ENCODE data around the gene POLR1H. TPM values are rescaled to one million over a fixed set of nuclear protein-coding genes. Genes with fewer than 3 reads are reported as not detected.
"Not testable (repeated sequence)": the region's sequence is repeated elsewhere in the genome, so short reads cannot be mapped to it uniquely, and the experiment has no call there.

POLR1H gene, protein sequence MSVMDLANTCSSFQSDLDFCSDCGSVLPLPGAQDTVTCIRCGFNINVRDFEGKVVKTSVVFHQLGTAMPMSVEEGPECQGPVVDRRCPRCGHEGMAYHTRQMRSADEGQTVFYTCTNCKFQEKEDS
- 37.2 TPM for polyA plus RNA-seq (2013, experiment 1 of 2)
- polyA plus RNA-seq (2013, experiment 2 of 2): 29.6 TPM

DNA sequence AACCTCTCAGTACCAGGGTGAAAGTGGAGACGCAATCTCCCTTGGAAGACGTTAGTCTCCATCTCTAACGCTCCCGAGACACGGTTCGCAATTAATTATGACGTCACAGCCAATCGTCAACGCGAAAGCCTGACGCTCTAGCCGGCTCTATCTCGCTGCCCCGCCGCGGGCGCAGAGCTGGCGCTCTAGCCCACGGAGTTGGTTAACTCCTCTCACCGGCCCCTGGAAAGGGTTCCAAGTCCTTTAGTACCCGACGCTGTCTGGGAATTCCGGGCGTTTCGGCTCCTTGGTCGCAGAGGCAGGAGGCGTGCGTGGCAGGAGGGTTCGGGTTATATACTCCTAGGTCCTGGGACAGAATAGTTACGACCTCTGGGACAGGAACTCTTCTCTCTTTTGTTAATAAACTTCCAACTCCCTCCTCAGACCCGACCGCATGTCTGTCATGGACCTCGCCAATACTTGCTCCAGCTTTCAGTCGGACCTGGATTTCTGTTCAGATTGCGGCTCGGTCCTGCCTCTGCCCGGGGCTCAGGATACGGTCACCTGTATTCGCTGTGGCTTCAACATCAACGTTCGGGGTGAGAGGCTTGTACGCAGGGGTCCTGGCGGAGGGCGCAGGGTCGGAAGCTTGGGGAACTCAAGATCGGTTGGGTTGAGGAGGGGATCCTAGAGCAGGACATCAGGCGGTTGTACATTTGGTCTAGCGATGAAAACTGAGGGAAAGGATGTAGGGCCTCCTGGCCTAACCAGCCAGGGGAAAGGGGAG, at the start of gene POLR1H:
Gene POLR1H (plus strand): TSS at position 174 of the 766 bp plus-strand sequence. CDS start 260 bp downstream, at position 434.
- Histone ChIP-seq H3K27ac (ENCODE audit: low read depth, low read length, severe bottlenecking) (peak within 1 kb of the TSS; percentile 81), H3K4me3 (ENCODE audit: extremely low read depth, insufficient read depth, low read length, poor library complexity, severe bottlenecking) (peak within 1 kb of the TSS; percentile 96), H3K36me3 (ENCODE audit: control insufficient read depth, insufficient read depth, low read length) (peaks cover 12% of the 10 kb centered on the region), H3K9me3 (ENCODE audit: control insufficient read depth, low read length) (no peaks in the 10 kb centered on the region), H3K4me1 (ENCODE audit: control insufficient read depth, insufficient read depth, low read length, poor library complexity, severe bottlenecking) (peaks cover 15% of the 10 kb centered on the region)
- WGBS, 2 experiments (ENCODE audit: insufficient coverage in 2 of 2): 0 to 2% methylated on average over 40 to 43 of the region's 48 CpGs

DNA sequence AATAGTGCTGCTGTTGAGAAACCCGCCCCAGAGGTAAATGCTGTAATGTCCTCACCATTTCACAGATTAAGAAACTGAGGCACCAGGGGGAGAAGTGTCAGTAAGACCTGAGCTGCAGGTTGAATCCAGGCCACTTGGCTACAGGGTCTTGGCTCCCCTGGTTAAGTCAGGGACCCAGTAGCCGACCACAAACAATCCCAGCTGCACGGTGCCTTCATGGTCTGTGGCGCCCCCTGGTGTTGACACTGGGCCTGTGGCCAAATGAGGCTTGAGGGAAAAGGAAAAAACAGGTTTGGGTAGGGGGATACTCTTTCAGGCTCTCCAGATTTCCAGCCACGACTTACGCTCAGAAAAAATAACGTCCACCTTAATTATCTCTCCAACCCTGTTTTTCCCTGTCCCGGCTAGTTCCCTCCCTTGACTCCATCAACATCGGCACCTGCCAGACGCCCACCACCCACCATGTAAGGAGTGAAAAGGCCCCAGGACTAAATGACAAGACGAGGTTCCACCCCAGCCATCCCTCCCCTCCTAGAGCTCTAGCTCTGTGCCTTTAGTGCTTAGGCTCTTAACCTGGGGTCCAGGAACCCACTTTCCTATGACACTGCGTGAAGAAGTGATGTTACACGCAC, 47.7 kb upstream of the POLR1H start:
- Histone ChIP-seq H3K4me1 (ENCODE audit: control insufficient read depth, insufficient read depth, low read length, poor library complexity, severe bottlenecking) (no peaks in the 10 kb centered on the region), H3K9me3 (ENCODE audit: control insufficient read depth, low read length) (no peaks in the 10 kb centered on the region), H3K36me3 (ENCODE audit: control insufficient read depth, insufficient read depth, low read length) (no peaks in the 10 kb centered on the region), H3K27ac (ENCODE audit: low read depth, low read length, severe bottlenecking) (no peak overlapping the region), H3K4me3 (ENCODE audit: extremely low read depth, insufficient read depth, low read length, poor library complexity, severe bottlenecking) (no peak overlapping the region)
- WGBS, 2 experiments (ENCODE audit: insufficient coverage in 2 of 2): 57 to 67% methylated on average over 4 to 8 of the region's 13 CpGs

DNA sequence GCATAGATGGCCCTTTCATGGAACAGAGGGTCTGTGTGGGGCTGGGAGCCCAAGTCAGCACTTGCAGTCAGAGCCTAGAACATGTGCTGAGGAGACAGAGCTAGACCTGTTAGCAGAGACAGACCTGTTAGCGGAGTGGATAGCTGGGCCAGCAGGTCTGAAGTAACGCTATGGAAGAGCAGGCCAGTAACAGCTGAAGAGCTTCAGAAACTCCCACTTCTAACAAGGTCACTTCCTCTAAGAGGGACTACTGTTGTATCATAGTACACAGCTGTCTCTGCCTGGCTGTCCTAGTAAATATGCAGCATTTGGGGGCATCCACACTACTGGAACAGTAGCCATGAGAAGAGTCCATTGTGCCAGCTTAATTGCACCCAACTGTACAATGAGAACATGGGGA, 41.2 kb upstream of the POLR1H start:
- 80 to 95% methylated on average over 2 of the region's 2 CpGs for WGBS, 2 experiments (ENCODE audit: insufficient coverage in 2 of 2)
- no peak overlapping the region for H3K4me3 ChIP-seq (ENCODE audit: extremely low read depth, insufficient read depth, low read length, poor library complexity, severe bottlenecking)

DNA sequence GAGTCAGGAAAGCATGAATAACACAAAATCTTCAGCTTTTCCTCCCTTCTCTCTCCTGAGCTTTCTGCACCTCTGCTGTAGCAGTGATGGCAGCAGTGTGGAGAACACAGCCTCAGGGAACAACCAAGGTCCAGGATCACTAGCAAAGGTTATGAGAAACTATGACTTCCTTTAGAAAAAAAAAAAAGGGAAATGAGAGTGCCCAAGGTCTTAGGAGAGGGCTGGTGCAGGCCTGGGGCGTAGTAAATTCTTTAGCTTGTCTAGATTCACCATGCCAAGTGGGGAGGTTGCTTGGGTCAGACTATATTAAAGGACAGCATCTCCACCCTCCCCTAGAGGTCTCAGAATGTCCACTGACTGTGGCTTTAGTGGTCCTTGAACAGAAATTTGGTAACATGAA, 40.4 kb upstream of the POLR1H start:
- WGBS, 2 experiments (ENCODE audit: insufficient coverage in 2 of 2): 83% methylated on average over 1 of the region's 1 CpG; no CpG with 5 or more reads in 1 of the 2 experiments
- H3K4me3 ChIP-seq (ENCODE audit: extremely low read depth, insufficient read depth, low read length, poor library complexity, severe bottlenecking): no peak overlapping the region
- no peaks in the 10 kb centered on the region for H3K9me3 ChIP-seq (ENCODE audit: control insufficient read depth, low read length)
- no peaks in the 10 kb centered on the region for H3K4me1 ChIP-seq (ENCODE audit: control insufficient read depth, insufficient read depth, low read length, poor library complexity, severe bottlenecking)
- no peak overlapping the region for H3K27ac ChIP-seq (ENCODE audit: low read depth, low read length, severe bottlenecking)
- H3K36me3 ChIP-seq (ENCODE audit: control insufficient read depth, insufficient read depth, low read length): no peaks in the 10 kb centered on the region

More for the DNA sequence above, 41.2 kb upstream of the POLR1H start:
- H3K27ac ChIP-seq (ENCODE audit: low read depth, low read length, severe bottlenecking): no peak overlapping the region
- no peaks in the 10 kb centered on the region for H3K4me1 ChIP-seq (ENCODE audit: control insufficient read depth, insufficient read depth, low read length, poor library complexity, severe bottlenecking)
- no peaks in the 10 kb centered on the region for H3K36me3 ChIP-seq (ENCODE audit: control insufficient read depth, insufficient read depth, low read length)
- no peaks in the 10 kb centered on the region for H3K9me3 ChIP-seq (ENCODE audit: control insufficient read depth, low read length)

DNA sequence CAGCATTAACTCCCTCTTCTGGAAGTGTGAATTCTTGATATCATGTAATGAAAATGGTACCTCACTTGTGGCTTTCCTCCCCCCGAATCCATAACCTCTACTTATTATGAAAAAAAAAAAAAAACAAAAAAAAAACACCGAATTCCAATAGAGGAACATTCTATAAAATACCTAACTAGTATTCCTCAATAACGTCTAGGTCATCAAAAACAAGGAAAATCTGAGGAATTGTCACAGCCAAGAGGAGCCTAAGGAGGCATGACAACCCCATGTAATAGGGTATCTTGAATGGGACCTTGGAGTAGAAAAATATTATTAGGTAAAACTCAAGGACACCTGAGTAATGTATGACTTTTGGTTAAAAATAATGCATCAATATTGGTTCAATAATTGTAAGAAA, 38.9 kb upstream of the POLR1H start:
- Histone ChIP-seq H3K9me3 (ENCODE audit: control insufficient read depth, low read length) (no peaks in the 10 kb centered on the region), H3K36me3 (ENCODE audit: control insufficient read depth, insufficient read depth, low read length) (no peaks in the 10 kb centered on the region), H3K27ac (ENCODE audit: low read depth, low read length, severe bottlenecking) (no peak overlapping the region), H3K4me1 (ENCODE audit: control insufficient read depth, insufficient read depth, low read length, poor library complexity, severe bottlenecking) (no peaks in the 10 kb centered on the region), H3K4me3 (ENCODE audit: extremely low read depth, insufficient read depth, low read length, poor library complexity, severe bottlenecking) (no peak overlapping the region)
- no CpG with 5 or more reads among the region's 3 CpGs for WGBS, 2 experiments (ENCODE audit: insufficient coverage in 2 of 2)

DNA sequence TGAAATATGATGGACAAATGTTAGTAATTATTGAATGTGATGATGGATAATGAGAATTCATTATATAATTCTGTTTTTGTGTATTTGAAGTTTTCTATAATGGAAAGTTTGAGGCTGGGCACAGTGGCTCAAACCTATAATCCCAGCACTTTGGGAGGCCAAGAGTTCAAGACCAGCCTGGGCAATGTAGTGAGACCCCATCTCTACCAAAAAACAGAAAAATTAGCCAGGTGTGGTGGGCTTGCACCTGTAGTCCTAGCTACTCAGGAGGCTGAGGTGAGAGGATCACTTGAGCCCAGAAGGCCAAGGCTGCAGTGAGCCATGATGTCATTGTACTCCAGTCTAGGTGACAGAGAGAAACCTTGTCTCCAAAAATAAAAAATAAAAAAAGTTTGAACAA, 38.4 kb upstream of the POLR1H start:
- not testable (repeated sequence) for H3K4me3 ChIP-seq (ENCODE audit: extremely low read depth, insufficient read depth, low read length, poor library complexity, severe bottlenecking); H3K4me1 ChIP-seq (ENCODE audit: control insufficient read depth, insufficient read depth, low read length, poor library complexity, severe bottlenecking); H3K9me3 ChIP-seq (ENCODE audit: control insufficient read depth, low read length); H3K27ac ChIP-seq (ENCODE audit: low read depth, low read length, severe bottlenecking); H3K36me3 ChIP-seq (ENCODE audit: control insufficient read depth, insufficient read depth, low read length)

DNA sequence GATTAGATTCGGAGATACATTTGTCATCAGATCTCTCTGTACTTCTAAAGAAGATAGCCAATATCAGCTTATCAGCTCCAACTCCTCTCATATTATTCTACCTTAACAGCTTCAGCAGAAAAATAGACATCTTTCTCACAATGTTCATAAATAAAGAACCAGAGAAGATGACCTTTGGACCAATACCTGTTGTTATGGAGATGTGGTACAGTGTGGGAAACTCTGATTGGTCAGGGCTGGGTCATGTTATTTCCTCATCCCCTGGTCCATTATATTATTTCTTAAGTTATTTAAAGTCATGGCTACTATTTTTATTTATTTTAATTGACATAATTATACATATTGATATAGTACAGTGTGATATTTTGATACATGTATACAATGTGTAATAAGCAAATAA, 35.9 kb upstream of the POLR1H start:
- no peak overlapping the region for H3K27ac ChIP-seq (ENCODE audit: low read depth, low read length, severe bottlenecking)
- 100% methylated on average over 1 of the region's 1 CpG; no CpG with 5 or more reads in 1 of the 2 experiments for WGBS, 2 experiments (ENCODE audit: insufficient coverage in 2 of 2)
- H3K4me3 ChIP-seq (ENCODE audit: extremely low read depth, insufficient read depth, low read length, poor library complexity, severe bottlenecking): no peak overlapping the region
- H3K9me3 ChIP-seq (ENCODE audit: control insufficient read depth, low read length): no peaks in the 10 kb centered on the region
- H3K36me3 ChIP-seq (ENCODE audit: control insufficient read depth, insufficient read depth, low read length): no peaks in the 10 kb centered on the region
- H3K4me1 ChIP-seq (ENCODE audit: control insufficient read depth, insufficient read depth, low read length, poor library complexity, severe bottlenecking): no peaks in the 10 kb centered on the region

DNA sequence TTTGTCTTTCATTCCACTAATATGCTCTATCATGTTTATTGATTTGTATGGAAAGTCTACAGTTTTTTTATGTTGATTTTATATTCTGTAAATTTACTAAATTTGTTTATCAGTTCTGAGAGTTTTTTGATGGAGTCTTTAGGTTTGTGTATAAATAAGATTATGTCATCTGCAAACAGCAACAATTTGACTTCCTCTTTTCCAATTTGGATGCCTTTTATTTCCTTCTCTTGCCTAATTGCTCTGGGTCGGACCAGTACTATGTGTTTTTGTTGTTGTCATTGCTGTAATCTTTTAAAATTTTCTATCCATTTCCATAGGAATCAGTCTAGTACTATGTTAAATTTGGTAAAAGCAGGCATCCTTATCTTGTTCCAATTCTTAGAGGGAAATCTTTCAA, 31.5 kb upstream of the POLR1H start:
- Histone ChIP-seq H3K4me1 (ENCODE audit: control insufficient read depth, insufficient read depth, low read length, poor library complexity, severe bottlenecking) (no peaks in the 10 kb centered on the region), H3K27ac (ENCODE audit: low read depth, low read length, severe bottlenecking) (no peak overlapping the region), H3K9me3 (ENCODE audit: control insufficient read depth, low read length) (no peaks in the 10 kb centered on the region), H3K36me3 (ENCODE audit: control insufficient read depth, insufficient read depth, low read length) (no peaks in the 10 kb centered on the region), H3K4me3 (ENCODE audit: extremely low read depth, insufficient read depth, low read length, poor library complexity, severe bottlenecking) (no peak overlapping the region)
- WGBS, 2 experiments (ENCODE audit: insufficient coverage in 2 of 2): no CpG with 5 or more reads among the region's 1 CpG

DNA sequence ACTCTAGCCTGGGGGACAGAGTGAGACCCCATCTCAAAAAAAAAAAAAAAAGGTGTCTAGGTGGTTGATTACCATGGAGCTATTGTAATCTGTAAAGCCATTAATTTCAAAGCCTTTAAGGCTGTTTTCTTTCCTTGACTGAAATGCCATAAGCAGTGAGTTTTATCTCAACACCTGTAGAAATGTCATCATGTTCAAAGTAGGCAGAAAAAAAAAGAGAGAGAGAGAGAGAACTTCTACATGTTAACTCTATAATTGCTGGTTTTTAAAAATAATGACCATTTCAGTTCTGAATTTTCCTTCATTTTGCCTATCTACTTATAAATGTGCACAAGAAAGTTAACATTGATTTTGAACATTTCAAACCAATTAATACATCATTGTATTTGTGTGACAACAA, 29.7 kb upstream of the POLR1H start:
- Histone ChIP-seq H3K27ac (ENCODE audit: low read depth, low read length, severe bottlenecking) (no peak overlapping the region), H3K4me3 (ENCODE audit: extremely low read depth, insufficient read depth, low read length, poor library complexity, severe bottlenecking) (no peak overlapping the region), H3K9me3 (ENCODE audit: control insufficient read depth, low read length) (no peaks in the 10 kb centered on the region), H3K4me1 (ENCODE audit: control insufficient read depth, insufficient read depth, low read length, poor library complexity, severe bottlenecking) (no peaks in the 10 kb centered on the region), H3K36me3 (ENCODE audit: control insufficient read depth, insufficient read depth, low read length) (no peaks in the 10 kb centered on the region)

DNA sequence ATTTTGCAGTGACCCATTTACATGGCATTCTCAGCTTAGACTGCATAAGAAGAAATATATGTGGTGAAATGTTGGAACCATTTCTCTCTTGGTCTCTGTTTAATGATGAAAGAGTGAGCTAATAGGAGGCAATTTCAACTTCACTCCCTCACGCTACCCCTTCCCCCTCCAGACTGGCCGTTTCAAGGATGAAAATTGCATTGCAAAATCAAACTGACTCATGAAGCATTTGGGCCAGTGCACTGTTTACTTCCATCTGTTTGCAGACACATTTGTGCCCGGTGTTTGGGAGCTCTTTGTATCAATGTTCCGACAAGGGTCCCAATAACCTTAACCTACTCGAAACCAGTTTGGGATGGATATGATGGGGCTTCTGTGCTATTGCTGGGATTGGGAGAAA, 27.6 kb upstream of the POLR1H start:
- H3K4me3 ChIP-seq (ENCODE audit: extremely low read depth, insufficient read depth, low read length, poor library complexity, severe bottlenecking); H3K36me3 ChIP-seq (ENCODE audit: control insufficient read depth, insufficient read depth, low read length); H3K27ac ChIP-seq (ENCODE audit: low read depth, low read length, severe bottlenecking); H3K9me3 ChIP-seq (ENCODE audit: control insufficient read depth, low read length); H3K4me1 ChIP-seq (ENCODE audit: control insufficient read depth, insufficient read depth, low read length, poor library complexity, severe bottlenecking): not testable (repeated sequence)
- 85 to 97% methylated on average over 3 of the region's 5 CpGs for WGBS, 2 experiments (ENCODE audit: insufficient coverage in 2 of 2)

DNA sequence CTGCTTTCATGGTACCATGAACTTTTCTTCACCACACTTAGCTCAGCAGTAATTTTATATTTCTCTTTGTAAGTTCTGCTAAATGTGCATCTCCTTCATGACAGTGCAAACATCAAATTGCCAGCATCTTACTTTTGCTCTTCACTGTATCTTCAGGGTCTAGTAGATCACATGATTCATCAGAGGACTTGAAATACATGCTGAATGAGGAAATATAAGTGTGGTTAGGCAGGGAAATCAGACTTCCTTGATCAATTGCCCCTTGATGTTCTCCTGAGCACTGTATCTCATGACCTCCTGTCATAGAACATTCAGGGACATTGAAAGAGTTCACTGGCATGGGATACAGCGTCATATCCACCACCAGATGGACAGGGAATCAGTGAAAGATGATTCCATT, 25.3 kb upstream of the POLR1H start:
- H3K27ac ChIP-seq (ENCODE audit: low read depth, low read length, severe bottlenecking): no peak overlapping the region
- WGBS, 2 experiments (ENCODE audit: insufficient coverage in 2 of 2): 80 to 100% methylated on average over 1 of the region's 1 CpG
- no peaks in the 10 kb centered on the region for H3K4me1 ChIP-seq (ENCODE audit: control insufficient read depth, insufficient read depth, low read length, poor library complexity, severe bottlenecking)
- H3K36me3 ChIP-seq (ENCODE audit: control insufficient read depth, insufficient read depth, low read length): no peaks in the 10 kb centered on the region
- no peaks in the 10 kb centered on the region for H3K9me3 ChIP-seq (ENCODE audit: control insufficient read depth, low read length)
- no peak overlapping the region for H3K4me3 ChIP-seq (ENCODE audit: extremely low read depth, insufficient read depth, low read length, poor library complexity, severe bottlenecking)

All from mesodermal cell (in vitro differentiated cells).